T-helper 2 cell (primary cell): ENCODE measurements around the gene FOXO6.

Experiments
- DNase-seq, 5 experiments: peaks; one replicate each; pipeline versions ENCODE4 v3.0.0 to v3.0.0-alpha.2; 2012 to 2022

FOXO6 gene

GRCh38 chr1:41386196-41386663 is 25.0 kb downstream of the FOXO6 start:
- no peak for DNase-seq

- no peak for DNase-seq
Observed at GRCh38 chr1:41387667-41388091, 26.4 kb downstream of the FOXO6 start.

GRCh38 chr1:41388510-41388909 is 27.3 kb downstream of the FOXO6 start:
- DNase-seq, result no peak

GRCh38 chr1:41389009-41389408 is 27.8 kb downstream of the FOXO6 start:
- no peak for DNase-seq

- no peak for DNase-seq
Observed at GRCh38 chr1:41390166-41390565, 28.9 kb downstream of the FOXO6 start.

- DNase-seq, result no peak
Observed at GRCh38 chr1:41390573-41390972, 29.3 kb downstream of the FOXO6 start.

- no peak for DNase-seq
Observed at GRCh38 chr1:41391834-41392527, 30.7 kb downstream of the FOXO6 start.

GRCh38 chr1:41392528-41392924 is 31.3 kb downstream of the FOXO6 start:
- DNase-seq, result no peak

GRCh38 chr1:41393716-41394368 is 32.6 kb downstream of the FOXO6 start:
- DNase-seq, result no peak

- no peak for DNase-seq
Observed at GRCh38 chr1:41394369-41394744, 33.1 kb downstream of the FOXO6 start.

GRCh38 chr1:41394959-41395956 is 34.0 kb downstream of the FOXO6 start:
- peak in 1 of 5 experiments; percentile 30 for DNase-seq

GRCh38 chr1:41396084-41396483 is 34.9 kb downstream of the FOXO6 start:
- DNase-seq, result no peak

GRCh38 chr1:41397020-41397419 is 35.8 kb downstream of the FOXO6 start:
- no peak for DNase-seq

- DNase-seq, result no peak
Observed at GRCh38 chr1:41397753-41398330, 36.6 kb downstream of the FOXO6 start.

- no peak for DNase-seq
Observed at GRCh38 chr1:41399145-41399795, 38.0 kb downstream of the FOXO6 start.

GRCh38 chr1:41400225-41400624 is 39.0 kb downstream of the FOXO6 start:
- DNase-seq, result no peak

- no peak for DNase-seq
Observed at GRCh38 chr1:41401899-41402298, 40.7 kb downstream of the FOXO6 start.

- DNase-seq, result peak in 1 of 5 experiments; percentile 42
Observed at GRCh38 chr1:41404308-41404761, 43.1 kb downstream of the FOXO6 start.

- DNase-seq, result no peak
Observed at GRCh38 chr1:41407664-41408252, 46.5 kb downstream of the FOXO6 start.

GRCh38 chr1:41408691-41409090 is 47.5 kb downstream of the FOXO6 start:
- DNase-seq, result no peak

GRCh38 chr1:41409825-41410224 is 48.6 kb downstream of the FOXO6 start:
- no peak for DNase-seq

- no peak for DNase-seq
Observed at GRCh38 chr1:41410462-41410861, 49.2 kb downstream of the FOXO6 start.
